Measurements from ENCODE around the gene ZNF486. TPM values are rescaled to one million over a fixed set of nuclear protein-coding genes. Genes with fewer than 3 reads are reported as not detected.
A peak's percentile ranks its signal among the peaks of the same experiment; 100 is the strongest.
"Not testable (repeated sequence)": the region's sequence is repeated elsewhere in the genome, so short reads cannot be mapped to it uniquely, and the experiment has no call there.

ZNF486 gene
- total RNA-seq, result under 1 TPM; 0.18 to 0.51 (median 0.33) TPM
- long read RNA-seq, result 0 reads

- H3K4me1 ChIP-seq, result no peaks in the 10 kb centered on the region
- H3K36me3 ChIP-seq, result no peaks in the 10 kb centered on the region
- TF ChIP-seq CTCF (IDR thresholded peaks at IDR 0.05) (no peak), POLR2A (IDR thresholded peaks at IDR 0.05) (no peak)
- no peaks in the 10 kb centered on the region for H3K27me3 ChIP-seq
- H3K27ac ChIP-seq, result peak within 1 kb of the TSS; percentile 2 to 57 (median 40)
- DNase-seq (peak; percentile 82 to 87 (median 85)), ATAC-seq (peak; percentile 85 to 95 (median 94))
- intact Hi-C loops (cut with DNase I), result no loop called here
- H3K9me3 ChIP-seq, result peaks cover 0 to 5% (median 0%) of the 10 kb centered on the region in 4 donors
- H3K4me3 ChIP-seq, result peak within 1 kb of the TSS; percentile 33 to 51 (median 49)
- WGBS (ENCODE audit: insufficient coverage, low coverage, low lambda C conversion rate, missing lambda C conversion rate), result 0% methylated on average over 14 of the region's 25 CpGs
Measured at GRCh38 chr19:20167020-20167644, at the start of gene ZNF486. TSS of gene ZNF486 (plus strand) at chr19:20167214. CDS start at chr19:20167331, 117 bp downstream.

- ATAC-seq, result not testable (repeated sequence)
- 90% methylated on average over 6 of the region's 6 CpGs for WGBS (ENCODE audit: insufficient coverage, low coverage, low lambda C conversion rate, missing lambda C conversion rate)
Measured at GRCh38 chr19:20118064-20118839, 48.8 kb upstream of the ZNF486 start.

GRCh38 chr19:20124879-20125278 is 42.1 kb upstream of the ZNF486 start:
- DNase-seq (no peak), ATAC-seq (no peak)
- no peaks in the 10 kb centered on the region for H3K36me3 ChIP-seq
- peaks cover 0 to 17% (median 5%) of the 10 kb centered on the region in 4 donors for H3K9me3 ChIP-seq
- TF ChIP-seq CTCF (IDR thresholded peaks at IDR 0.05) (no peak), POLR2A (IDR thresholded peaks at IDR 0.05) (no peak)
- no peaks in the 10 kb centered on the region for H3K27me3 ChIP-seq
- no peak overlapping the region for H3K27ac ChIP-seq
- 88% methylated on average over 19 of the region's 23 CpGs for WGBS (ENCODE audit: insufficient coverage, low coverage, low lambda C conversion rate, missing lambda C conversion rate)
- intact Hi-C loops (cut with DNase I), result no loop called here
- H3K4me1 ChIP-seq, result no peaks in the 10 kb centered on the region
- no peak overlapping the region for H3K4me3 ChIP-seq

More at GRCh38 chr19:20118064-20118839, 48.8 kb upstream of the ZNF486 start:
- H3K4me1 ChIP-seq; intact Hi-C loops (cut with DNase I); H3K4me3 ChIP-seq; DNase-seq; H3K36me3 ChIP-seq; H3K27me3 ChIP-seq; H3K27ac ChIP-seq: not testable (repeated sequence)
- H3K9me3 ChIP-seq, result peaks cover 0 to 39% (median 15%) of the 10 kb centered on the region in 4 donors

- H3K9me3 ChIP-seq; ATAC-seq; intact Hi-C loops (cut with DNase I); H3K4me3 ChIP-seq; H3K27ac ChIP-seq; H3K36me3 ChIP-seq; H3K27me3 ChIP-seq; H3K4me1 ChIP-seq; DNase-seq: not testable (repeated sequence)
- WGBS (ENCODE audit: insufficient coverage, low coverage, low lambda C conversion rate, missing lambda C conversion rate), result 47% methylated on average over 2 of the region's 2 CpGs
Measured at GRCh38 chr19:20132933-20133332, 34.1 kb upstream of the ZNF486 start.

GRCh38 chr19:20137714-20138113 is 29.3 kb upstream of the ZNF486 start:
- H3K27me3 ChIP-seq; intact Hi-C loops (cut with DNase I); H3K27ac ChIP-seq; ATAC-seq; H3K36me3 ChIP-seq; H3K4me3 ChIP-seq; DNase-seq; H3K9me3 ChIP-seq; H3K4me1 ChIP-seq: not testable (repeated sequence)
- WGBS (ENCODE audit: insufficient coverage, low coverage, low lambda C conversion rate, missing lambda C conversion rate), result 100% methylated on average over 2 of the region's 29 CpGs

- Histone ChIP-seq H3K9me3 (no peaks in the 10 kb centered on the region), H3K4me1 (no peaks in the 10 kb centered on the region), H3K4me3 (no peak overlapping the region), H3K27me3 (no peaks in the 10 kb centered on the region), H3K36me3 (no peaks in the 10 kb centered on the region), H3K27ac (no peak overlapping the region)
- ATAC-seq (no peak), DNase-seq (no peak)
- intact Hi-C loops (cut with DNase I), result no loop called here
- no peak for TF ChIP-seq CTCF (IDR thresholded peaks at IDR 0.05)
- TF ChIP-seq POLR2A (IDR thresholded peaks at IDR 0.05), result no peak
- WGBS (ENCODE audit: insufficient coverage, low coverage, low lambda C conversion rate, missing lambda C conversion rate), result 27% methylated on average over 4 of the region's 12 CpGs
Measured at GRCh38 chr19:20151617-20152145, 15.3 kb upstream of the ZNF486 start.

GRCh38 chr19:20152506-20152905 is 14.5 kb upstream of the ZNF486 start:
- 28% methylated on average over 6 of the region's 15 CpGs for WGBS (ENCODE audit: insufficient coverage, low coverage, low lambda C conversion rate, missing lambda C conversion rate)
- H3K4me3 ChIP-seq; DNase-seq; ATAC-seq; H3K4me1 ChIP-seq; H3K27me3 ChIP-seq; H3K36me3 ChIP-seq; H3K27ac ChIP-seq; H3K9me3 ChIP-seq; intact Hi-C loops (cut with DNase I): not testable (repeated sequence)

Data from right lobe of liver (tissue), 6 donors.